NT2/D1 (cell line): ENCODE data around the gene SDHC.
A peak's percentile ranks its signal among the peaks of the same experiment; 100 is the strongest.
"Not testable (repeated sequence)": the region's sequence is repeated elsewhere in the genome, so short reads cannot be mapped to it uniquely, and the experiment has no call there.

Source experiments
- DNase-seq: peaks from one replicate; pipeline ENCODE4 v3.0.0-alpha.2; 2011; ENCODE audit warnings: low read depth, low spot score
- H3K27me3 ChIP-seq: 2 replicates; pipeline ENCODE4 v1.6.0; 2011; ENCODE audit warnings: mild to moderate bottlenecking; ENCODE audit not compliant: insufficient read length, insufficient read depth
- H3K36me3 ChIP-seq: 2 replicates; pipeline ENCODE4 v1.6.1; 2011; ENCODE audit warnings: mild to moderate bottlenecking, low read length, mixed read lengths; ENCODE audit not compliant: insufficient read depth, insufficient read length
- H3K4me1 ChIP-seq: 2 replicates; pipeline ENCODE4 v1.5.1; 2011; ENCODE audit not compliant: insufficient read depth, insufficient read length
- H3K4me3 ChIP-seq: 2 replicates; pipeline ENCODE4 v1.5.1; 2011; ENCODE audit warnings: low read depth; ENCODE audit not compliant: insufficient read length
- H3K9ac ChIP-seq: 2 replicates; pipeline ENCODE4 v1.6.0; 2011; ENCODE audit warnings: low read depth; ENCODE audit not compliant: insufficient read length
- H3K9me3 ChIP-seq: 2 replicates; pipeline ENCODE4 v1.5.1; 2011; ENCODE audit warnings: mild to moderate bottlenecking, low read length; ENCODE audit not compliant: insufficient read depth
- SUZ12 ChIP-seq: IDR thresholded peaks from 2 replicates; pipeline ENCODE4 v1.6.1; 2011; ENCODE audit not compliant: insufficient read length, insufficient read depth; ENCODE audit errors: extremely low read depth
- YY1 ChIP-seq: IDR thresholded peaks from 2 replicates; pipeline ENCODE4 v1.6.1; 2011; ENCODE audit not compliant: insufficient read length, insufficient read depth
- ZNF274 ChIP-seq: IDR thresholded peaks from 2 replicates; pipeline ENCODE4 v1.6.1; 2011; ENCODE audit warnings: mild to moderate bottlenecking, low read depth, low read length

The SDHC gene

GRCh38 chr1:161398900-161399256 lies 84.7 kb downstream of the SDHC start:
- no peaks in the 10 kb centered on the region for H3K27me3 ChIP-seq
- H3K9ac ChIP-seq: peak overlapping the region; percentile 66
- H3K4me3 ChIP-seq: peak overlapping the region; percentile 82
- no peak for DNase-seq
- H3K9me3 ChIP-seq: no peaks in the 10 kb centered on the region
- TF ChIP-seq YY1 (no peak), ZNF274 (no peak), SUZ12 (no peak)
- no peaks in the 10 kb centered on the region for H3K36me3 ChIP-seq
- no peaks in the 10 kb centered on the region for H3K4me1 ChIP-seq

DNA sequence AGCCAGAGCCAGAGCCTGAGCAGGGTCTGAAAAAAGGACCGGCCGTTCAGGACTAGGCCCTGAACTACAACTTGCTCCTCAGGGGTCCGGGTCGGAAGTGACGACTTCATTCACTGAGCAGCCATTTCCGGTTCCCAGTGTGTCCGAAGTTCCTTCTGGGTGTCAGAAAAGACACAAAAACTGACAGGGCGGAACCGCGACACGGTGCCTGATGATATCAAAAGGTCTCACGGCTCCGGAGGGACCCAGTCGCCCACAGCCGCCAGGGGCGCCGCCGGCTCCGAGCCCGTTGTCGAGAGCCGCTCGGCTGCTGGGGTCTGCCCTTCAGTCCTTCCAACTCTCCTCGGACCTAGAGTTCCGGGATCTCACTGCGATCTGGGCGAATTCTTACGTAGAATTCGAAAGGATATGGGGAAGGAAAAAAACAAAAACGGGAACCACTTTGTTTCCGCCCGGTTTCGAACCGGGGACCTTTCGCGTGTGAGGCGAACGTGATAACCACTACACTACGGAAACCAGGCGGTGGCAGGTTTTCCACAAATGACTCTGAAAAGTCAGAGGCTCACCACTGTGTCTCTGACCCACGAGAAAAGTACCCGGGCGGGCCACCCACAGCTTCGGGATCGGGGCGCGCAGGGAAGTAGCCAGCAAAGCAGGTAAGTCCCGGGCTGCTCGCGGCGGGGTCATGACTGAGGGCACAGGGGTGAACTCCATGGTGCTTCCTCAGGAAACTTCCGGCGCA lies 85.2 kb downstream of the SDHC start:
- no peak for TF ChIP-seq SUZ12
- no peak for TF ChIP-seq ZNF274
- no peak for TF ChIP-seq YY1
- Histone ChIP-seq H3K36me3 (no peaks in the 10 kb centered on the region), H3K4me3 (peak overlapping the region; percentile 82), H3K27me3 (no peaks in the 10 kb centered on the region), H3K9me3 (no peaks in the 10 kb centered on the region), H3K4me1 (no peaks in the 10 kb centered on the region), H3K9ac (peak overlapping the region; percentile 85)
- DNase-seq: peak; percentile 87

GRCh38 chr1:161402446-161402845 lies 88.3 kb downstream of the SDHC start:
- Histone ChIP-seq H3K36me3 (no peaks in the 10 kb centered on the region), H3K4me1 (no peaks in the 10 kb centered on the region), H3K4me3 (no peak overlapping the region), H3K9me3 (no peaks in the 10 kb centered on the region), H3K27me3 (no peaks in the 10 kb centered on the region), H3K9ac (no peak overlapping the region)
- TF ChIP-seq SUZ12: no peak
- DNase-seq: no peak

DNA sequence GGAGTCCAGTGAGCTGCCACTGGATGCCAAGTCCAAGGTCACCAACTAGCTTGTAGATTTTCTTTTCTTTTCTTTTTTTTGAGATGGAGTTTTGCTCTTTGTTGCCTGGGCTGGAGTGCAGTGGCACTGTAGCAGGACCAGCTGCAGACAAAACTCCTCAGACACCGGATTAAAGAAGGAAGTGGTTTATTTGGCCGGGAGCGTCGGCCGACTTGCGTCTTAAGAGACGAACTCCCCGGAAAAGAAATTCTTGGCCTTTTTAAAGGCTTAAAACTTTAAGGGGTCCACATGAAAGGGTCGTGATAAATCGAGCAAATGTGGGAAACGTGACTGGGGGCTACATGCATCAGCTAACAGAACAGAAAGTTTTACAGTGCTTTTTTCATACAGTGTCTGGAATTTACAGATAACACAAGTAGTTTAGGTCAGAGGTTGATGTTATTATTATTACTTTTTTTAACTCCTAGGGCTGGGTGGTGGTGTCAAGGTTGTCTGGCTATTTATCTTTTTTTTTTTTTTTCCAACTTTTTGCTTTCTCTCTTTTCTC lies 89.9 kb downstream of the SDHC start:
- H3K4me3 ChIP-seq: no peak overlapping the region
- no peaks in the 10 kb centered on the region for H3K9me3 ChIP-seq
- no peaks in the 10 kb centered on the region for H3K27me3 ChIP-seq
- no peaks in the 10 kb centered on the region for H3K36me3 ChIP-seq
- no peak overlapping the region for H3K9ac ChIP-seq
- no peaks in the 10 kb centered on the region for H3K4me1 ChIP-seq
- TF ChIP-seq YY1 (no peak), SUZ12 (no peak)
- no peak for DNase-seq

- not testable (repeated sequence) for H3K4me1 ChIP-seq, H3K9ac ChIP-seq, H3K36me3 ChIP-seq, H3K4me3 ChIP-seq, H3K9me3 ChIP-seq, H3K27me3 ChIP-seq, DNase-seq
Observed at GRCh38 chr1:161406551-161406950, 92.4 kb downstream of the SDHC start.

GRCh38 chr1:161407451-161407985 lies 93.3 kb downstream of the SDHC start:
- H3K9ac ChIP-seq: no peak overlapping the region
- peaks cover 3% of the 10 kb centered on the region for H3K4me1 ChIP-seq
- TF ChIP-seq SUZ12: no peak
- TF ChIP-seq ZNF274: no peak
- TF ChIP-seq YY1: no peak
- H3K36me3 ChIP-seq: no peaks in the 10 kb centered on the region
- H3K27me3 ChIP-seq: no peaks in the 10 kb centered on the region
- no peak for DNase-seq
- H3K4me3 ChIP-seq: no peak overlapping the region
- H3K9me3 ChIP-seq: no peaks in the 10 kb centered on the region

DNA sequence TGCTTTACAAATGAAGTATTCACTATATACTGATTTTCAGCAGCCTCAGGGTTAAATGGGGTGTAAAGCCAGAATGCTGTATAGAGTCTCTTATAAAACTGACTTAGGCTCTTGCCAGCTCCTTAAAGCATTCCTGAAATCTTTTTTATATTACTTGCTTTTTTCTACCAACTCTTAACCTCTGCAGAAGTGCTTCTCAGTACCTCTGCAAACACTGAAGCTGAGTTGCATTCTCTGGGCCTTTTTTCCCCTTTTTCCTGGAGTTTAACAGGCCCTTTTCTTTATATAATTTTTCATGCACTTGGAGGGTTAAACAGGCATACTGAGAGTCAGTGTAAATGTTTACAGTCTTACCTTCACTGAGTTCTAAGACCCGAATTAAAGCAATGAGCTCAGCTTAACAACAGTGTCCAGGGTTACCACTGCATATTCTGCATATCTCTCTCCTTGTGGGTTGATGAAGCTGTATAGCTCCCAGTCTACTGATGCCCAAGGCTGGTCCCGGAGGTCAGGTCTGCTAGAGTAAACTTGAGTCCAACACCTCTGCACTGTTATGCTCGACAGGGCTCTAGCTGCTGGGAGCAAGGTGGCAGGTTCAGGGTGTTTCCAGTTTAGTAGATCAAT lies 94.4 kb downstream of the SDHC start:
- Histone ChIP-seq H3K36me3 (no peaks in the 10 kb centered on the region), H3K4me3 (no peak overlapping the region), H3K27me3 (no peaks in the 10 kb centered on the region), H3K9me3 (no peaks in the 10 kb centered on the region), H3K4me1 (peaks cover 3% of the 10 kb centered on the region), H3K9ac (no peak overlapping the region)
- TF ChIP-seq ZNF274: no peak
- no peak for DNase-seq

DNA sequence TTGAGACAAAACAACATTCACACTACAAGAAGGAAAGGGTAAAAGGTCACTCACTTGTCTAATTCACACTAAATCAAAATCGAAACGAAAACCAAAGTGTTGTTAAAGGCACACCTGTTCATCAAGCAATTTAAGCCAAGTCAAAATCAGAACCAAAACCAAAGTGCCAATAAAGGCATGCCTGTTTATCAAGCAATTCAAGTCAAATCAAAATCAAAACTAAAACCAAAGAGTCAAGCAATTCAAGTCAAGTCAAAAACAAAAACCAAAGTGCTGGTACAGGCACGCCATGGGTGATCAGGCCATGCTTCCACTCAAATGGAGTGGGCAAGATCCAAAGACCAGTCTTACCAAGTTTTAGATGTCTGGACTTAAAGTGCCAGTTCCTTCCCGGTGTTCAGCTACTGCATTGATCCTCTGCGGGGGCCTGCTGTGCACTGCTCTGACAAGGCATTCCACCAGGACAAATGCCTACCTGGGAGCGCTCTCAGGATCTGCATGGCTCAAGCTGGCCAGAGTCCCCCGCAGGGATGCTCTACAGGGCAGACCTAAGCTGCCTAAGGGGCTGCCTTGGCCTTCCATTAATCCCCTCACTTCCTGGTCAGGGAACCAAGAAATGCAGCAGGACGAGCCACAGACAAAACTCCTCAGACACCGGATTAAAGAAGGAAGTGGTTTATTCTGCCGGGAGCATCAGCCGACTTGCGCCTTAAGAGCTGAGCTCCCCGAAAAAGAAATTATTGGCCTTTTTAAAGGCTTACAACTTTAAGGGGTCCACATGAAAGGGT lies 95.9 kb downstream of the SDHC start:
- not testable (repeated sequence) for H3K9ac ChIP-seq, H3K27me3 ChIP-seq, H3K36me3 ChIP-seq, DNase-seq, H3K4me3 ChIP-seq, H3K4me1 ChIP-seq, H3K9me3 ChIP-seq

- H3K36me3 ChIP-seq, H3K9ac ChIP-seq, H3K9me3 ChIP-seq, H3K27me3 ChIP-seq, H3K4me1 ChIP-seq, DNase-seq, H3K4me3 ChIP-seq: not testable (repeated sequence)
Observed at GRCh38 chr1:161410636-161410970, 96.4 kb downstream of the SDHC start.
